DND-41 (cell line): ENCODE data around the gene SNTG2.

Experiments
- CTCF ChIP-seq: IDR thresholded peaks from 2 replicates; pipeline ENCODE4 v1.5.1; 2012; ENCODE audit warnings: borderline replicate concordance, low read length, moderate library complexity, mild to moderate bottlenecking; ENCODE audit not compliant: poor library complexity, severe bottlenecking; ENCODE audit errors: extremely low read depth
- EZH2 ChIP-seq: IDR thresholded peaks from 3 replicates; pipeline ENCODE4 v1.6.1; 2012; ENCODE audit warnings: borderline replicate concordance, low read depth, mild to moderate bottlenecking, moderate library complexity, low read length, inconsistent platforms; ENCODE audit not compliant: severe bottlenecking

GRCh38 chr2:925711-926110 is 24.9 kb upstream of the SNTG2 start:
- no peak for TF ChIP-seq CTCF
- no peak for TF ChIP-seq EZH2
